Mucosa of descending colon (tissue), 3 donors: ENCODE results near the gene METTL8. TPM values are rescaled to one million over a fixed set of nuclear protein-coding genes. Genes with fewer than 3 reads are reported as not detected.

Experiments
- ATAC-seq: fragments of 200-7000 bp; cut with Tn5 transposase; one replicate; pipeline ENCODE4 v1.9.1; 2020; ENCODE audit warnings: mild to moderate bottlenecking, moderate library complexity
- DNase-seq, 3 donors: peaks; one replicate each; pipeline ENCODE4 v3.0.0-alpha.2; 2020
- H3K36me3 ChIP-seq: fragments of 200-600 bp; one replicate; pipeline ENCODE4 v1.8.0; 2021; ENCODE audit warnings: low read depth, mild to moderate bottlenecking
- H3K4me1 ChIP-seq: fragments of 200-600 bp; one replicate; pipeline ENCODE4 v1.8.0; 2021; ENCODE audit warnings: low read depth, mild to moderate bottlenecking
- H3K4me3 ChIP-seq: fragments of 200-600 bp; one replicate; pipeline ENCODE4 v1.8.0; 2021; ENCODE audit warnings: mild to moderate bottlenecking
- H3K9me3 ChIP-seq: fragments of 200-600 bp; one replicate; pipeline ENCODE4 v1.8.0; 2021; ENCODE audit warnings: mild to moderate bottlenecking
- CTCF ChIP-seq: fragments of 200-600 bp; IDR thresholded peaks from one replicate; pipeline ENCODE4 v1.8.0; 2022; ENCODE audit warnings: antibody characterized with exemption, mild to moderate bottlenecking
- intact Hi-C, 2 donors: fragments of 100-400 bp; cut with DNase I in 1 of 2; cut with micrococcal nuclease in 1 of 2; formaldehyde crosslinking; loops; one replicate each; pipeline versions ENCODE4 v1.11.0 to v1.11.1; 2022; cut with DNase I, micrococcal nuclease
- total RNA-seq, 3 donors: library from RNA; stranded (reverse); fragmentation: NEBNext Ultra II Directional in 2 of 3; extraction: Animal tissue kit (Norgen Biotek cat#: 25700) in 2 of 3; gene quantifications; one replicate each; pipeline versions ENCODE4 v1.2.1 to v1.2.4, GENCODE V29; 2021 to 2023
- donor health status: DM: no; HTN: no; CAD: no; lungs with moderate emphysema.
- donor health status: DM: no; HTN: no; CAD: no.
- donor health status: DM: no; HTN: yes; CAD: no.

METTL8 gene
- total RNA-seq, 3 donors from 2014 or later = 15.9 to 44.9 (median 20.7) TPM

- no peak for TF ChIP-seq CTCF
- ATAC-seq = no peak
- H3K4me1 ChIP-seq = no peaks in the 10 kb centered on the region
- no peak for DNase-seq
- intact Hi-C loops = no loop called here
- no peaks in the 10 kb centered on the region for H3K9me3 ChIP-seq
- H3K36me3 ChIP-seq = no peaks in the 10 kb centered on the region
- no peak overlapping the region for H3K4me3 ChIP-seq
These were observed 39.5 kb downstream of the METTL8 start for GRCh38 chr2:171394164-171394740.

- intact Hi-C loops = no loop called here
- no peaks in the 10 kb centered on the region for H3K36me3 ChIP-seq
- no peak overlapping the region for H3K4me3 ChIP-seq
- no peaks in the 10 kb centered on the region for H3K9me3 ChIP-seq
- ATAC-seq (no peak), DNase-seq (no peak)
- no peak for TF ChIP-seq CTCF
- no peaks in the 10 kb centered on the region for H3K4me1 ChIP-seq
These were observed 40.3 kb downstream of the METTL8 start for GRCh38 chr2:171393487-171393886.

- TF ChIP-seq CTCF = no peak
- peak; percentile 52 for ATAC-seq
- H3K36me3 ChIP-seq = no peaks in the 10 kb centered on the region
- no peaks in the 10 kb centered on the region for H3K4me1 ChIP-seq
- no peaks in the 10 kb centered on the region for H3K9me3 ChIP-seq
- DNase-seq = no peak
- intact Hi-C loops = no loop called here
- H3K4me3 ChIP-seq = no peak overlapping the region
These were observed 42.3 kb downstream of the METTL8 start for GRCh38 chr2:171391532-171391931.

GRCh38 chr2:171390941-171391516 lies 42.8 kb downstream of the METTL8 start:
- intact Hi-C loops = no loop called here
- peak; percentile 53 for ATAC-seq

GRCh38 chr2:171389780-171390179 lies 44.0 kb downstream of the METTL8 start:
- Histone ChIP-seq H3K9me3 (no peaks in the 10 kb centered on the region), H3K4me3 (no peak overlapping the region), H3K36me3 (no peaks in the 10 kb centered on the region), H3K4me1 (no peaks in the 10 kb centered on the region)
- DNase-seq (no peak), ATAC-seq (no peak)
- no peak for TF ChIP-seq CTCF
- intact Hi-C loops = no loop called here

More at GRCh38 chr2:171390941-171391516, 42.8 kb downstream of the METTL8 start:
- TF ChIP-seq CTCF = no peak
- DNase-seq = no peak
- no peaks in the 10 kb centered on the region for H3K9me3 ChIP-seq
- no peaks in the 10 kb centered on the region for H3K36me3 ChIP-seq
- H3K4me1 ChIP-seq = no peaks in the 10 kb centered on the region
- no peak overlapping the region for H3K4me3 ChIP-seq
